Measurements from ENCODE around the gene ACTL7A.

ACTL7A gene

GRCh38 chr9:108830272-108830671 is 31.8 kb upstream of the ACTL7A start:
- H3K27me3 ChIP-seq (ENCODE audit: insufficient read depth, low read length), result no peaks in the 10 kb centered on the region
- no peak for TF ChIP-seq EZH2 (IDR thresholded peaks at IDR 0.05; ENCODE audit: borderline replicate concordance, low read length)
- no peak for TF ChIP-seq CTCF (IDR thresholded peaks at IDR 0.05; ENCODE audit: low read length)
- no peaks in the 10 kb centered on the region for H3K9me2 ChIP-seq (ENCODE audit: low read depth, low read length)
- H3K36me3 ChIP-seq (ENCODE audit: insufficient read depth, low read length), result no peaks in the 10 kb centered on the region
- H3K27ac ChIP-seq (ENCODE audit: low read depth, low read length, poor library complexity, severe bottlenecking), result no peak overlapping the region
- no peak overlapping the region for H3K4me3 ChIP-seq (ENCODE audit: low read depth, low read length, poor library complexity, severe bottlenecking)
- no peaks in the 10 kb centered on the region for H4K20me1 ChIP-seq (ENCODE audit: insufficient read depth, low read length)
- no peaks in the 10 kb centered on the region for H3K79me2 ChIP-seq (ENCODE audit: insufficient read depth, low read length)
- H2AFZ ChIP-seq (ENCODE audit: low read length), result no peak overlapping the region
- H3K9me3 ChIP-seq (ENCODE audit: low read length), result no peaks in the 10 kb centered on the region
- H3K4me1 ChIP-seq (ENCODE audit: insufficient read depth, low read length, severe bottlenecking), result no peaks in the 10 kb centered on the region
- no peak overlapping the region for H3K9ac ChIP-seq (ENCODE audit: low read length)
- H3F3A ChIP-seq (ENCODE audit: insufficient read depth, low read length), result no peaks in the 10 kb centered on the region
- H3K4me2 ChIP-seq (ENCODE audit: low read length), result no peak overlapping the region

GRCh38 chr9:108831496-108832178 is 30.4 kb upstream of the ACTL7A start:
- Histone ChIP-seq H3K9ac (ENCODE audit: low read length) (no peak overlapping the region), H3F3A (ENCODE audit: insufficient read depth, low read length) (no peaks in the 10 kb centered on the region), H3K9me3 (ENCODE audit: low read length) (no peaks in the 10 kb centered on the region), H3K79me2 (ENCODE audit: insufficient read depth, low read length) (no peaks in the 10 kb centered on the region), H3K4me3 (ENCODE audit: low read depth, low read length, poor library complexity, severe bottlenecking) (no peak overlapping the region), H3K27me3 (ENCODE audit: insufficient read depth, low read length) (no peaks in the 10 kb centered on the region), H3K27ac (ENCODE audit: low read depth, low read length, poor library complexity, severe bottlenecking) (no peak overlapping the region), H3K36me3 (ENCODE audit: insufficient read depth, low read length) (no peaks in the 10 kb centered on the region), H3K9me2 (ENCODE audit: low read depth, low read length) (no peaks in the 10 kb centered on the region), H3K4me1 (ENCODE audit: insufficient read depth, low read length, severe bottlenecking) (no peaks in the 10 kb centered on the region), H4K20me1 (ENCODE audit: insufficient read depth, low read length) (no peaks in the 10 kb centered on the region), H2AFZ (ENCODE audit: low read length) (no peak overlapping the region), H3K4me2 (ENCODE audit: low read length) (no peak overlapping the region)
- no peak for TF ChIP-seq EZH2 (IDR thresholded peaks at IDR 0.05; ENCODE audit: borderline replicate concordance, low read length)
- TF ChIP-seq CTCF (IDR thresholded peaks at IDR 0.05; ENCODE audit: low read length), result no peak

GRCh38 chr9:108832179-108832500 is 29.9 kb upstream of the ACTL7A start:
- Histone ChIP-seq H3F3A (ENCODE audit: insufficient read depth, low read length) (no peaks in the 10 kb centered on the region), H3K4me2 (ENCODE audit: low read length) (no peak overlapping the region), H2AFZ (ENCODE audit: low read length) (no peak overlapping the region), H3K9me3 (ENCODE audit: low read length) (no peaks in the 10 kb centered on the region), H3K27ac (ENCODE audit: low read depth, low read length, poor library complexity, severe bottlenecking) (no peak overlapping the region), H4K20me1 (ENCODE audit: insufficient read depth, low read length) (no peaks in the 10 kb centered on the region), H3K4me3 (ENCODE audit: low read depth, low read length, poor library complexity, severe bottlenecking) (no peak overlapping the region), H3K79me2 (ENCODE audit: insufficient read depth, low read length) (no peaks in the 10 kb centered on the region), H3K4me1 (ENCODE audit: insufficient read depth, low read length, severe bottlenecking) (no peaks in the 10 kb centered on the region), H3K27me3 (ENCODE audit: insufficient read depth, low read length) (no peaks in the 10 kb centered on the region), H3K9ac (ENCODE audit: low read length) (no peak overlapping the region), H3K9me2 (ENCODE audit: low read depth, low read length) (no peaks in the 10 kb centered on the region), H3K36me3 (ENCODE audit: insufficient read depth, low read length) (no peaks in the 10 kb centered on the region)
- TF ChIP-seq EZH2 (IDR thresholded peaks at IDR 0.05; ENCODE audit: borderline replicate concordance, low read length), result no peak
- no peak for TF ChIP-seq CTCF (IDR thresholded peaks at IDR 0.05; ENCODE audit: low read length)
